Subcutaneous abdominal adipose tissue (tissue), 5 donors: ENCODE results near the gene CNTN4.

Source experiments
- H3K27ac ChIP-seq: one replicate; pipeline ENCODE4 v1.7.0; 2013; ENCODE audit warnings: low read depth, mild to moderate bottlenecking, inconsistent platforms, low read length, moderate library complexity
- H3K27me3 ChIP-seq, 5 donors: one replicate each; pipeline ENCODE4 v1.7.0; 2013; ENCODE audit warnings: low read length in 5 of 5, inconsistent platforms in 1 of 5; ENCODE audit not compliant: control insufficient read depth in 5 of 5, insufficient read depth in 4 of 5
- H3K36me3 ChIP-seq, 5 donors: one replicate each; pipeline ENCODE4 v1.7.0; 2013; ENCODE audit warnings: low read length in 5 of 5; ENCODE audit not compliant: control insufficient read depth in 5 of 5, insufficient read depth in 5 of 5
- H3K4me1 ChIP-seq, 5 donors: one replicate each; pipeline ENCODE4 v1.7.0; 2013; ENCODE audit warnings: low read length in 5 of 5, mild to moderate bottlenecking in 3 of 5, moderate library complexity in 1 of 5; ENCODE audit not compliant: control insufficient read depth in 5 of 5, insufficient read depth in 5 of 5
- H3K4me3 ChIP-seq, 5 donors: one replicate each; pipeline ENCODE4 v1.7.0; 2013; ENCODE audit warnings: low read length in 5 of 5, low read depth in 1 of 5
- H3K9ac ChIP-seq, 5 donors: one replicate each; pipeline ENCODE4 v1.7.0; 2013; ENCODE audit warnings: low read length in 5 of 5, mild to moderate bottlenecking in 4 of 5, moderate library complexity in 3 of 5
- H3K9me3 ChIP-seq, 5 donors: one replicate each; pipeline ENCODE4 v1.7.0; 2013; ENCODE audit warnings: low read length in 5 of 5; ENCODE audit not compliant: control insufficient read depth in 5 of 5
- donor health status: healthy.
- donor health status: healthy.
- donor health status: healthy.
- donor health status: healthy.
- donor health status: healthy.

Gene CNTN4

GRCh38 chr3:2311022-2311421, 212.4 kb downstream of the CNTN4 start:
- H3K4me1 ChIP-seq, result no peaks in the 10 kb centered on the region
- no peaks in the 10 kb centered on the region for H3K27me3 ChIP-seq
- H3K9ac ChIP-seq, result no peak overlapping the region
- H3K36me3 ChIP-seq, result no peaks in the 10 kb centered on the region
- H3K9me3 ChIP-seq, result no peaks in the 10 kb centered on the region
- no peak overlapping the region for H3K4me3 ChIP-seq
- H3K27ac ChIP-seq, result no peak overlapping the region

- Histone ChIP-seq H3K27me3 (no peaks in the 10 kb centered on the region), H3K9ac (no peak overlapping the region), H3K4me1 (no peaks in the 10 kb centered on the region), H3K36me3 (no peaks in the 10 kb centered on the region), H3K27ac (no peak overlapping the region), H3K4me3 (no peak overlapping the region), H3K9me3 (no peaks in the 10 kb centered on the region)
Measured at GRCh38 chr3:2317521-2317920, 218.9 kb downstream of the CNTN4 start.

DNA sequence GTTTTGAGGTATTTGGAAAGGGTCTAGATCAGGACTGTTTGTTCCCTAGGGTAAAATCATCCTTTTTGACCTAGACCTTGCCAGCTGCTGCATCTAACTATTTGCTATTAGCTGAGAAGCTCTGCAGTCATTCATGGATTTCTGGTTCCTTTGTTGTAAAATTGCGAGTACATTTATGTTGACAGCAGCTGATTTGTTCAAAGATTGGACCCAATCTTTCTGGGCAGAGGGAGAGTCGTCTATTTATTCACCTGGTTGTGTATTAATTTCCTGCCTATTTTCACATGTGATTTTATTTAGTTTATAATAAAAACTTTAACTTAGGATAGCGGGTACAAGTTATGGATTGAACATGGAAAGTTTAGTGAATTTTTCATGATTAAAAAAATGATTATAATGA, 236.3 kb downstream of the CNTN4 start:
- Histone ChIP-seq H3K4me1 (no peaks in the 10 kb centered on the region), H3K4me3 (no peak overlapping the region), H3K27ac (no peak overlapping the region), H3K27me3 (no peaks in the 10 kb centered on the region), H3K9ac (no peak overlapping the region), H3K36me3 (no peaks in the 10 kb centered on the region), H3K9me3 (no peaks in the 10 kb centered on the region)

GRCh38 chr3:2343031-2343682, 244.5 kb downstream of the CNTN4 start:
- no peak overlapping the region for H3K27ac ChIP-seq
- no peaks in the 10 kb centered on the region for H3K36me3 ChIP-seq
- no peak overlapping the region for H3K4me3 ChIP-seq
- H3K9ac ChIP-seq, result no peak overlapping the region
- H3K27me3 ChIP-seq, result no peaks in the 10 kb centered on the region
- H3K4me1 ChIP-seq, result no peaks in the 10 kb centered on the region
- H3K9me3 ChIP-seq, result no peaks in the 10 kb centered on the region

DNA sequence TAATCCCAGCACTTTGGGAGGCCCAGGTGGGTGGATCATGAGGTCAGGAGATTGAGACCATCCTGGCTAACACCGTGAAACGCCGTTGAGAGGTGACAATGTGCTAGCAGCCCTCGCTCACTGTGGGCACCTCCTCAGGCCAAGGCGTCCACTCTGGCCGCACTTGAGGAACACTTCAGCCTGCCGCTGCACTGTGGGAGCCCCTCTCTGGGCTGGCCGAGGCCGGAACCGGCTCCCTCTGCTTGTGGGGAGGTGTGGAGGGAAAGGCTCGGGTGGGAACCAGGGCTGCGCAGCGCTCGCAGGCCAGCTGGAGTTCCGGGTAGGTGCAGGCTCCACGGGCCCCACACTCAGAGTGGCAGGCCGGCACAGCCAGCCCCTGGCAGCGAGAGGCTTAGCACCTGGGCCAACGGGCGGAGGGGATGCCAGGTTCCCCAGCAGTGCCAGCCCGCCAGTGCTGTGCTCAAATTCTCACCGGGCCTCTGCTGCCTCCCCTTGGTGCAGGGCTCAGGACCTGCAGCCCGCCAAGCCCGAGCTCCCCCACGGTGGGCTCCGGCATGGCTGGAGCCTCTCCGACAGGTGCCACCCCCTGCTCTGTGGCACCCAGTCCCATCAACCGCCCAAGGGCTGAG, 253.6 kb downstream of the CNTN4 start:
- H3K9me3 ChIP-seq, result no peaks in the 10 kb centered on the region
- no peaks in the 10 kb centered on the region for H3K36me3 ChIP-seq
- H3K27me3 ChIP-seq, result no peaks in the 10 kb centered on the region
- no peak overlapping the region for H3K9ac ChIP-seq
- no peak overlapping the region for H3K27ac ChIP-seq
- H3K4me1 ChIP-seq, result peaks cover 0 to 2% (median 0%) of the 10 kb centered on the region in 5 donors
- no peak overlapping the region for H3K4me3 ChIP-seq

- H3K9me3 ChIP-seq, result no peaks in the 10 kb centered on the region
- H3K36me3 ChIP-seq, result no peaks in the 10 kb centered on the region
- no peak overlapping the region for H3K4me3 ChIP-seq
- H3K9ac ChIP-seq, result no peak overlapping the region
- H3K4me1 ChIP-seq, result peaks cover 0 to 2% (median 0%) of the 10 kb centered on the region in 5 donors
- no peaks in the 10 kb centered on the region for H3K27me3 ChIP-seq
- no peak overlapping the region for H3K27ac ChIP-seq
Measured at GRCh38 chr3:2354702-2355101, 256.0 kb downstream of the CNTN4 start.

- H3K4me3 ChIP-seq, result no peak overlapping the region
- no peaks in the 10 kb centered on the region for H3K9me3 ChIP-seq
- H3K4me1 ChIP-seq, result peaks cover 0 to 2% (median 0%) of the 10 kb centered on the region in 5 donors
- H3K27ac ChIP-seq, result no peak overlapping the region
- no peak overlapping the region for H3K9ac ChIP-seq
- H3K27me3 ChIP-seq, result no peaks in the 10 kb centered on the region
- no peaks in the 10 kb centered on the region for H3K36me3 ChIP-seq
Measured at GRCh38 chr3:2356298-2356950, 257.8 kb downstream of the CNTN4 start.

GRCh38 chr3:2360815-2361214, 262.1 kb downstream of the CNTN4 start:
- H3K36me3 ChIP-seq, result no peaks in the 10 kb centered on the region
- no peaks in the 10 kb centered on the region for H3K27me3 ChIP-seq
- no peak overlapping the region for H3K9ac ChIP-seq
- H3K27ac ChIP-seq, result no peak overlapping the region
- H3K4me1 ChIP-seq, result no peaks in the 10 kb centered on the region
- H3K4me3 ChIP-seq, result no peak overlapping the region
- H3K9me3 ChIP-seq, result no peaks in the 10 kb centered on the region

DNA sequence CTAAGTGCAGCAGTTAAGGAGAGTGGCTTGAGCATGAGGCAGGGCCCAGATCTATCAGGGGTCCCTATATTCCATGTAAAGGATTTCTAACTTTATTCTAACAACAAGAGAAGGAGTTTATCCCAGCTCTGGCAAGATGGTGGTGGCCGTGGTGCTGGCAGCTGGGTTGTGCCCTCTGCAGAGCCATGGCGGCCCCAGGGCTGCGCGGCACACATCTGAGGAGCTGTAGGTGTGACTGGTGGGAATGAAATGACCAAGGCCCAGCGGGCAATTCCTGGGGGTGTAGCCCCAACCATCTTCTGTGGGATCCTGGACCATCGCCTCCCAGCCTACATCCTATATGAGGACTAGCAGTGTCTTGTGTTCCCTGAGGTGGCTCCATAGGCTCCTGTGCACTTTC, 263.5 kb downstream of the CNTN4 start:
- Histone ChIP-seq H3K36me3 (no peaks in the 10 kb centered on the region), H3K9ac (no peak overlapping the region)

DNA sequence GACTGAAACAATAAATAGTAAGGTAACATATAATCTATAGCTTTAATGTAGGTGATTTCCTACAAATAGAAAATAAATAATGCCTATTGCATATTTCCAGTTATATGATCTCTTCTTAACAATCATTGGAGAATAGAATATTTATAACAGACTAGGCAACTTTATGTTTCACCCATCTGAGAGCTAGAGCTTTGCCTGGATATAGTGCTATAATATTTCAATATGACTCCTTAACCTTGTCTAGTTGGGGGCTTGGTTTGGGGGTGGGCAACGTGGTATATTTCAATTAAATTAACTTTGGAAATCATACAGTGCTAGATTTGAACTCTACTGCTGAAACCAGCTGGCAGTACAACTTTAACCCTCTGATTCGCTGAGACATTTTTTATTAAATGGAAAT, 265.2 kb downstream of the CNTN4 start:
- H3K27me3 ChIP-seq, result no peaks in the 10 kb centered on the region
- no peaks in the 10 kb centered on the region for H3K9me3 ChIP-seq
- no peaks in the 10 kb centered on the region for H3K4me1 ChIP-seq
- H3K4me3 ChIP-seq, result no peak overlapping the region
- no peak overlapping the region for H3K9ac ChIP-seq
- H3K27ac ChIP-seq, result no peak overlapping the region
- no peaks in the 10 kb centered on the region for H3K36me3 ChIP-seq

More for the DNA sequence above, 263.5 kb downstream of the CNTN4 start:
- Histone ChIP-seq H3K4me3 (no peak overlapping the region), H3K9me3 (no peaks in the 10 kb centered on the region), H3K27me3 (no peaks in the 10 kb centered on the region), H3K4me1 (no peaks in the 10 kb centered on the region), H3K27ac (no peak overlapping the region)
